Measurements from ENCODE around the gene DUSP16. TPM values are rescaled to one million over a fixed set of nuclear protein-coding genes. Genes with fewer than 3 reads are reported as not detected.
A peak's percentile ranks its signal among the peaks of the same experiment; 100 is the strongest.

Gene DUSP16
- total RNA-seq, 2 experiments from 2014 or later, result 32.2 to 38.1 TPM

DNA sequence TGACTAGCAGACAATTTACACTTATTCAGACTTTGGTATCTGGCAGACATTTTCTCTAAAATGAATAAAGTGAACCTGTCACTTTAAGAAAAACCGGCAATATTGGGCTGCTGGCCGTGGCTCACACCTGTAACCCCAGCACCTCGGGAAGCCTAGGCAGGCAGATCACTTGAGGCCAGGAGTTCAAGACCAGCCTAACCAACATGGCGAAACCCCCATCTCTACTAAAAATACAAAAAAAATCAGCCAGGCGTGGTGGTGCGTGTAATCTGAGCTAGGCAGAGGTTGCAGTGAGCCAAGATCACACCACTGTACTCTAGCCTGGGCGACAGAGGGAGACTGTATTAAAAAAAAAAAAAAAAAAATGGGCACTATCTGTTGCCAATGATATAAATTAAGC is 11.5 kb downstream of the DUSP16 start:
- ATAC-seq (ENCODE audit: low read depth), result no peak
- H3K4me3 Mint-ChIP-seq, result no peak overlapping the region
- POLR2A ChIA-PET, result no interaction called here
- no peak for DNase-seq
- no peaks in the 10 kb centered on the region for H3K9me3 Mint-ChIP-seq
- H3K4me1 Mint-ChIP-seq, result peaks cover 3% of the 10 kb centered on the region
- no peaks in the 10 kb centered on the region for H3K27me3 Mint-ChIP-seq
- H3K27ac Mint-ChIP-seq, result no peak overlapping the region
- H3K36me3 Mint-ChIP-seq, result peaks cover 13% of the 10 kb centered on the region

DNA sequence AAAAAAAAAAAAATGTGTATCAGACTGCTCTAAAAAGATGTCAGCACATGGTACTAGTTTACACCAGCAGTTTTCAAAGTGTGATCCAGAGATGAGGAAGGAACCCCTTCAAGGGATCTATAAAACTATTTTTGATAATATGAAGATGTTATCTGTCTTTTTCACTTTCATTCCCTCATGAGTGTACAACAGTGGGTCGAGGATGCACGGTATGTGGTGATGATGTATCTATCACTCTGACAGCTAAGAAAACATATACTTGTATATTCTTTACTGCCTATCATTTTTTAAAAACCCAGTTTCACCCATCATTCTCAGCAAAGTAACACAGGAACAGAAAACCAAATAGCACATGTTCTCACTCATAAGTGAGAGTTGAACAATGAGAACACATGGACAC is 12.4 kb downstream of the DUSP16 start:
- DNase-seq (no peak), ATAC-seq (ENCODE audit: low read depth) (no peak)
- Mint-ChIP-seq H3K4me3 (no peak overlapping the region), H3K27ac (no peak overlapping the region), H3K27me3 (no peaks in the 10 kb centered on the region), H3K36me3 (peaks cover 15% of the 10 kb centered on the region), H3K4me1 (peaks cover 3% of the 10 kb centered on the region), H3K9me3 (no peaks in the 10 kb centered on the region)
- POLR2A ChIA-PET, result interaction anchor here (0.7 kb wide), 1 partner anchor 132 kb away, joined by 3 read pairs; no protein-coding TSS in a partner anchor

DNA sequence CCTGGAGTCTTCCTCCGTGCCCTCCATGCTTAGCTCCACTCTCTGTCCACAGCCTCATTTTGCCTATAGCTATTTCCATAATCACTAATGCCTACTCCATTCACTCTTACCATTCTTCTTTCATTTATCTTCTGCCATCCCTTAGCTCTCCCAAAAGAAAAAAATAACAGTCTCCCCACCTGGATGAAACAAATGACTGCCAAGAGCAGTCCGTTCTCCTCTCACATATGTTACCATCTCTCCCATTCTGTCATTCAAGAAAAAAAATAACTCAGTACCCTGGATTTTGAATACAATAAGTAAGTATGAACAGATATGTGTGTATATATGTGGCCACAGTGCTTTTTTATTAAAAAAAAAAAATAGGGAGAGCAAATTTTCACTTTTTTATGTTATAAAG is 13.2 kb downstream of the DUSP16 start:
- POLR2A ChIA-PET, result interaction anchor here (0.7 kb wide), 1 partner anchor 133 kb away, joined by 3 read pairs; no protein-coding TSS in a partner anchor
- Mint-ChIP-seq H3K27ac (no peak overlapping the region), H3K4me3 (no peak overlapping the region), H3K9me3 (no peaks in the 10 kb centered on the region), H3K36me3 (peaks cover 10% of the 10 kb centered on the region), H3K4me1 (no peaks in the 10 kb centered on the region), H3K27me3 (no peaks in the 10 kb centered on the region)
- no peak for DNase-seq
- no peak for ATAC-seq (ENCODE audit: low read depth)

DNA sequence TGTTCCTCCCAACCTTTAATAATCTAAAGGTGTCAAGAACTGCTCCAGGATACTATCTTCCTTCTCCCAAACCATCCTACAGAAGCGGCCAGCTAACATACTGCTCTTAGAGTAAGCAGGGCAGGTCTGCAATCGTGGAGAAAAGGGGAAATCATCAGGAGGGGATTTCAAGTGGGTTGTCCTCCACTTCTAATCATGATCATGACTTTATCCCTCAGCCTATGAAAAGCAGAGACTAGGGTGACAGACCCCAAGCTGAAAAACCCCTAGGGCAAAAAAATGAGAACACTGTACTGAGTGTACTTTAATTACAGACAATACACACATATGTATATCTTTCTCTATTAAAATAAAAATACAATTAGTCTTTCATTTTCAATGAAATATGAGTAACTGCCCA is 13.9 kb downstream of the DUSP16 start:
- H3K36me3 Mint-ChIP-seq, result peaks cover 10% of the 10 kb centered on the region

DNA sequence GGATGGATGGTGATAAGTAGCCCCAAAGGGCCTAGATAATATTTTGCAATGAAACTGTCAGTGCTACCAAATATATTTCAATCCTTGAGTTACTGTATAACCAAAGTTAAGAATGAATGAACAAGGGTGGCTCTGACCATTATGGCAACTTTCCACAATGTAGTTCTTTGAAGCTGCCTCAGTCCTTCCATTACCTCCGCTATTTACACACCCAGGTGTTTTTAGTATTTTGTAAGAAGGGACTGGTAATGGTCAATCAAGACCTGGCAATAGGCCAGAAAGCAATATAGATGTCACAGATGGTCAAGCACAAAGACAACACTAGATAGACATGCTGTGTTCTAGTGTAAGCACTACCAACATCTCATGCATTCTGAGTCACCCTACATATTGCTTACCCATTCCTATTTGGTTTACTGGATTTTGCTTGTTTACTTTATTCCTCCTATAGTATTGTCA is 16.3 kb downstream of the DUSP16 start:
- DNase-seq, result no peak
- Mint-ChIP-seq H3K9me3 (no peaks in the 10 kb centered on the region), H3K4me1 (peaks cover 4% of the 10 kb centered on the region), H3K4me3 (no peak overlapping the region), H3K27ac (no peak overlapping the region), H3K36me3 (peaks cover 9% of the 10 kb centered on the region), H3K27me3 (no peaks in the 10 kb centered on the region)
- ATAC-seq (ENCODE audit: low read depth), result no peak
- POLR2A ChIA-PET, result no interaction called here

More for the DNA sequence above, 13.9 kb downstream of the DUSP16 start:
- Mint-ChIP-seq H3K4me3 (no peak overlapping the region), H3K4me1 (peaks cover 4% of the 10 kb centered on the region), H3K27me3 (no peaks in the 10 kb centered on the region), H3K27ac (no peak overlapping the region), H3K9me3 (no peaks in the 10 kb centered on the region)
- POLR2A ChIA-PET, result interaction anchor here (0.7 kb wide), 1 partner anchor 32 kb away, joined by 4 read pairs; no protein-coding TSS in a partner anchor
- ATAC-seq (ENCODE audit: low read depth) (no peak), DNase-seq (no peak)

DNA sequence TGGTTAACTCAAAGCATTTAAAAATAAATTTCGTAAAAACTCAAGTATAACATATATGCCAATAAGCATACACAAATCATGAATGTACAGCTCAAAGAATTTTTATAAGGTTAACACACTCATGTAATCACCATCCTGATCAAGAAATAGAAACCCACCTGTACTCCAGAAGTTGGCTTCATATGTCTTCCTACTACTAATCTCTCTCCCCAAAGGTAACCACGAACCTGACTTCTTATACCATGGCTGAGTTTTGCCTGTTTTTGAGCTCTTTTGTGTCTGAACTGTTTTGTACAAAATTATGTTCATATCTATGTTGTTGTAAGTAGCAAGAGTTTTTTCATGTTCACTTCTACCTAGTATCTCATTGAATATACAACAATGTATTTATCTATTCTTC is 18.7 kb downstream of the DUSP16 start:
- DNase-seq (no peak), ATAC-seq (ENCODE audit: low read depth) (no peak)
- POLR2A ChIA-PET, result no interaction called here
- Mint-ChIP-seq H3K27ac (no peak overlapping the region), H3K36me3 (peaks cover 15% of the 10 kb centered on the region), H3K4me3 (no peak overlapping the region), H3K4me1 (peaks cover 13% of the 10 kb centered on the region), H3K27me3 (no peaks in the 10 kb centered on the region), H3K9me3 (peaks cover 2% of the 10 kb centered on the region)

DNA sequence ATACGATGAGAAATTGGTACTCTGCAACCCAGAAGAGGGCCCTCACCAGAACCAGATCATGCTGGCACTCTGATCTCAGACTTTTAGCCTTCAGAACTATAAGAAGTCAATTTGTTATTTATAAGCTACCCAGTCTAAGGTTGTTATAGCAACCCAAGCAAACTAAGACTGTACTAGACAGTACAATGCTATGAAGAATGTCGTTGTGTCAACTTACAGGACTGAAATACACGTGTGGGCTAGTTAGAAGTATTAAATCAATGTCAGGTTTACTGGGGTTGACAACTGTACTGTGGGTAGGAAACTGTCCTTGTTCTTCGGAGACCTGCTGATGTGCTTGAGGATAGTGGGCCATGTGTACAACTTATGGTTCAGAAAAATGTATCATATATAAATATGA is 19.7 kb downstream of the DUSP16 start:
- DNase-seq, result no peak
- H3K27ac Mint-ChIP-seq, result no peak overlapping the region
- no peaks in the 10 kb centered on the region for H3K27me3 Mint-ChIP-seq
- POLR2A ChIA-PET, result no interaction called here
- peaks cover 13% of the 10 kb centered on the region for H3K4me1 Mint-ChIP-seq
- peaks cover 2% of the 10 kb centered on the region for H3K9me3 Mint-ChIP-seq
- ATAC-seq (ENCODE audit: low read depth), result no peak
- peaks cover 15% of the 10 kb centered on the region for H3K36me3 Mint-ChIP-seq
- no peak overlapping the region for H3K4me3 Mint-ChIP-seq

DNA sequence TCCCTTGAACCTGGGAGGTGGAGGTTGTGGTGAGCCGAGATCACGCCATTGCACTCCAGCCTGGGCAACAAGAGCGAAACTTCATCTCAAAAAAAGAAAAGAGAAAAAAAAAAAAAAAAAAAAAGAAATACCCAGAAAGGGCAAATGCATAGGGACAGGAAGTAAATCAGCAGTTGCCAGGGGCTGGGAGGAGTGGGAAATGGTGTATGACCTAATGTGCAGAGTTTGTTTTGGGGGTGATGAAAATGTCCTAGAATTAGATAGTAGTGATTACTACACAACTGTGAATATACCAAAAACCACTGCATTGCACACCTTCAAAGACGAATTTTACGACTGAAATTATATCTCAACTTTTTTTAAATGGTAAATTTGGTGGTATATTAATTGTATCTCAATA is 20.4 kb downstream of the DUSP16 start:
- no peak overlapping the region for H3K4me3 Mint-ChIP-seq
- H3K4me1 Mint-ChIP-seq, result peaks cover 13% of the 10 kb centered on the region
- no peak overlapping the region for H3K27ac Mint-ChIP-seq
- ATAC-seq (ENCODE audit: low read depth) (no peak), DNase-seq (no peak)
- H3K27me3 Mint-ChIP-seq, result no peaks in the 10 kb centered on the region
- POLR2A ChIA-PET, result no interaction called here
- peaks cover 15% of the 10 kb centered on the region for H3K36me3 Mint-ChIP-seq
- peaks cover 2% of the 10 kb centered on the region for H3K9me3 Mint-ChIP-seq

DNA sequence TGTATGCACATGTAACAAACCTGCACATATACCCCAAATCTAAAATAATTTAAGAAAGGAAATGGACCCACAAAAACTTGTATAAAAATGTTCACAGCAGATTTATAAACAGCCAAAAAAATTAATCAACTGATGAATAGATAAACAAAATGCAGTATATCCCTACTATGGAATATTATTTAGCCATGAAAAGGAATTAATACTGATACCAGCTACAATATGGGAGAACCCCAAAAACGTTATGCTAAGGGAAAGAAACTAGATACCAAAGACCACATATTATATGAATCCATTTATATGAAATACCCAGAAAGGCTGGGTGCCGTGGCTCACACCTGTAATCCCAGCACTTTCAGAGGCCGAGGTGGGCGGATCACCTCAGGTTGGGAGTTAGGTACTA is 20.9 kb downstream of the DUSP16 start:
- no peak for ATAC-seq (ENCODE audit: low read depth)
- peaks cover 13% of the 10 kb centered on the region for H3K4me1 Mint-ChIP-seq
- H3K27ac Mint-ChIP-seq, result no peak overlapping the region
- peaks cover 14% of the 10 kb centered on the region for H3K36me3 Mint-ChIP-seq
- no peak for DNase-seq
- H3K9me3 Mint-ChIP-seq, result peaks cover 2% of the 10 kb centered on the region
- POLR2A ChIA-PET, result no interaction called here
- no peak overlapping the region for H3K4me3 Mint-ChIP-seq
- no peaks in the 10 kb centered on the region for H3K27me3 Mint-ChIP-seq

DNA sequence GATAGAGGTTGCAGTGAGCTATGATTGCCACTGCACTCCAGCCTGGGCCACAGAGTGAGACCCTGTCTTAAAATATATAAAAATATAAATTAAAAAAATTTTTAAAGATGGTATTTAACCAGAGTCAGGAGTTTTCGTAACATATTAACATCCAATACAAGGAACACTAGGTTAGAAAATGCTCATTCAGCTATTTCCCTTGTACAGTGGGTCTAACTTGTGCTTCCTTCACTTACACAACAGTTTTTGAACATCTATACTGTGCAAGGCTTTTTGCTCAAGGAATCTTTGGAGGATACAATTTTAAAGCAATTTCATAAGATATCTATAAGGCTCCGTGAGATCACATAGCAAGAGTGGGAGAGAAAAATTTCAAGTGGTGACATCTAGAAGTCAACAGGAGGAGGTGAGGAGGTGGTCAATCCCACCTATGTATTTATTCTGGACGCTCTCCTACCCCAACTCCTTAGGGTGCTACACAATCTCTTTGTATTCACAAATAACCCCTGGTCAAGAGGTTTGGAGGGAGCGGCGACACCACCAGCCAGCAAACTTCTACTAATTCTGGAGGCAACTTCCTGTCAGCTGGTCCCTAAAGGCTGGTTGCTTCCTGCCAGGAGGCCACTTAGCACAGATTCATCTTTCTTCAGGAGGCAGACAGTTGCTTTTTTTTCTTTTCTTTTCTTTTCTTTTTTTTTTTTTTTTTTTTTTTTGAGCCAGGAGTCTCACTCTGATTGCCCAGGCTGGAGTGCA is 22.2 kb downstream of the DUSP16 start:
- ATAC-seq (ENCODE audit: low read depth) (peak; percentile 58), DNase-seq (no peak)
- peak overlapping the region; percentile 67 for H3K27ac Mint-ChIP-seq
- H3K4me1 Mint-ChIP-seq, result peaks cover 13% of the 10 kb centered on the region
- H3K4me3 Mint-ChIP-seq, result peak overlapping the region; percentile 61
- peaks cover 2% of the 10 kb centered on the region for H3K9me3 Mint-ChIP-seq
- peaks cover 9% of the 10 kb centered on the region for H3K36me3 Mint-ChIP-seq
- POLR2A ChIA-PET, result interaction anchor here (0.5 to 1.1 kb wide), 4 partner anchors 97 to 559 kb away, joined by 3 to 6 read pairs (median 6); no protein-coding TSS in a partner anchor
- no peaks in the 10 kb centered on the region for H3K27me3 Mint-ChIP-seq

DNA sequence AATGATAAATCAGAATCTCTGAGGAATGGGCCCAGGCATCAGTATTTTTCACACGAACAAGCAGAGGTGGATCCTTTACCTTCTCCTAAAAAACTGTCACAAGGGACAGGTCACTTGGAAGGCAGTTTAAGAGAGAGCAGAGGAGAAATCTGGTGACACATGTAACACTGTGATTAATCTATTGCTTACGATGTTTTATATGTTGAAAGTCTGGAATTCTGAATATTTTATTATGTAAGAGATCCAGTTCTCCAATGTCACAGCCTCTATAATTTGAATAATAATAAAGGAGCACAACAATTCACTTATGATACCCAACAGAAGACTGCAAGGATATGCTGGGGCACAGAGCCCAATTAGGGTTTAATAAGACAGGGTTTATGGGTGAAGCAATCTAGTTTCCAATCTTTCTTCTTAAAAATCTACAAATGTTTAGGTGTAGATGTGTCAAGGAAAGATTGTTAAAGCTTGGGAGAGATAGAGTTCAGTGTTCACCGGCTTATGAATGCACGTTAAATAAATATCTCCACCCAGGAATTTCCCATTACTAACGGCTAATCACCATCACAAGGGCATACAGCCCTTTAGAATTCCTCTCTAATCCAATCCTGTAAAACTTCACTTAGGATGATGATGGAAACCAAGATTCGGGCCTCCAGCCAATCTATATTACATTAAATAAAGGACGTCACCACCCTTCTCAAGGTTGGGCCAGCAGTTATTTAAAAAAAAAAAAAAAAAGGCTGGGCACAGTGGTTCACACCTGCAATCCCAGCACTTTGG is 23.4 kb downstream of the DUSP16 start:
- H3K4me1 Mint-ChIP-seq, result peaks cover 17% of the 10 kb centered on the region
- POLR2A ChIA-PET, result interaction anchor here (0.5 kb wide), 1 partner anchor 262 kb away, joined by 3 read pairs; no protein-coding TSS in a partner anchor
- peaks cover 2% of the 10 kb centered on the region for H3K9me3 Mint-ChIP-seq
- H3K27me3 Mint-ChIP-seq, result no peaks in the 10 kb centered on the region
- DNase-seq (no peak), ATAC-seq (ENCODE audit: low read depth) (no peak)
- H3K4me3 Mint-ChIP-seq, result no peak overlapping the region
- no peak overlapping the region for H3K27ac Mint-ChIP-seq
- H3K36me3 Mint-ChIP-seq, result peaks cover 9% of the 10 kb centered on the region

DNA sequence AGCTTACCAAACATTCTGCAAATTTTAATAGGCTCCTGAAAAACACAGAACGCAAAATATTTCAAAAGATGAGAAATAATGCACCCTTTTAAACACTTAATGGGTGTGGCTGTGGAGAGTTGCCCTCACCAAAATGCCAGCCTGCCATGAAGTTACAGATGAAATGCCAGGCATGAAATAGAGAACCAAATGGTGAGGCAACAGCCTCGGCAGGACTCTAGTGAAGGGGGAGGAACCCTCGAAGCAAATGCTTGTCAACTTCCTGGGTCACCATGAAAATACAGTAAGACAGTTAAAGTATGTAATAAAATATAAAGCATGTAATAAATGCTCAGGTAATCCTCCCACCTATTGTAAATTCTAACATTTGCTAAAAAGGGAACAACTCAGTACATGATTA is 24.1 kb downstream of the DUSP16 start:
- ATAC-seq (ENCODE audit: low read depth) (no peak), DNase-seq (no peak)
- Mint-ChIP-seq H3K9me3 (peaks cover 2% of the 10 kb centered on the region), H3K27ac (no peak overlapping the region), H3K27me3 (no peaks in the 10 kb centered on the region), H3K4me3 (no peak overlapping the region), H3K4me1 (peaks cover 17% of the 10 kb centered on the region), H3K36me3 (peaks cover 9% of the 10 kb centered on the region)
- POLR2A ChIA-PET, result no interaction called here

DNA sequence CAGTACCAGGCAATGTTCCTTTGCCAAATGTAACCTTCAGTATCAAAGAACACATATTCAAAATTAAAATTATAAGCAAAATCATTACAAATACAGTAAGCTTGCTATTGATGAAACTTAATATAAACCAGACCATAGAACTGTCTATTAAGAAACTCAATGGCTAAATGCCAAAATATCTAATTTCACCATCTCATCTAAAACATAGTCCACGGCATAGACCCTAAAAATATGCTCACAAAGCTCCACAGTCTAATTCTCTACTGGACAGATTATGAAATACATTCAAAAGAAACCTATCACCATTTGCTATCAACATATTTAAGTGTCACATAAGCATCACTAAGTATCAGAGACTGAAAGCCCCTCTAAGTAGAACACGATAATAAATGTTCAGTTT is 25.2 kb downstream of the DUSP16 start:
- H3K27ac Mint-ChIP-seq, result no peak overlapping the region
- no peak overlapping the region for H3K4me3 Mint-ChIP-seq
- peaks cover 17% of the 10 kb centered on the region for H3K4me1 Mint-ChIP-seq
- no peaks in the 10 kb centered on the region for H3K27me3 Mint-ChIP-seq
- H3K36me3 Mint-ChIP-seq, result peaks cover 9% of the 10 kb centered on the region
- no peak for DNase-seq
- peaks cover 2% of the 10 kb centered on the region for H3K9me3 Mint-ChIP-seq
- POLR2A ChIA-PET, result interaction anchor here (1.1 kb wide), 1 partner anchor 19 kb away, joined by 3 read pairs; no protein-coding TSS in a partner anchor
- no peak for ATAC-seq (ENCODE audit: low read depth)

Data from activated naive CD8-positive, alpha-beta T cell treated with anti-CD3 and anti-CD28 coated beads, Interleukin-2, amount 10 ng/mL, durations not matched to agents 7 days and 5 days (primary cell).